Islet of Langerhans (tissue), 1 donor: Measurements from ENCODE around the gene ZFP36L2.

ENCODE experiments used
- FAIRE-seq: peaks from one replicate; lab custom pipeline; 2011; peaks lifted over from hg19 to GRCh38; lab: Jason Lieb, UNC

Gene ZFP36L2

GRCh38 chr2:43222475-43223309 is 3.7 kb downstream of the ZFP36L2 start:
- no peak for FAIRE-seq

- no peak for FAIRE-seq
Observed at GRCh38 chr2:43221763-43222474, 4.5 kb downstream of the ZFP36L2 start.

GRCh38 chr2:43221124-43221762 is 5.2 kb downstream of the ZFP36L2 start:
- FAIRE-seq = no peak

GRCh38 chr2:43220760-43221123 is 5.7 kb downstream of the ZFP36L2 start:
- no peak for FAIRE-seq

- FAIRE-seq = no peak
Observed at GRCh38 chr2:43220229-43220751, 6.1 kb downstream of the ZFP36L2 start.

- no peak for FAIRE-seq
Observed at GRCh38 chr2:43219383-43220228, 6.8 kb downstream of the ZFP36L2 start.

- FAIRE-seq = no peak
Observed at GRCh38 chr2:43218702-43219382, 7.6 kb downstream of the ZFP36L2 start.

- FAIRE-seq = no peak
Observed at GRCh38 chr2:43218155-43218701, 8.2 kb downstream of the ZFP36L2 start.

GRCh38 chr2:43217228-43218154 is 8.9 kb downstream of the ZFP36L2 start:
- no peak for FAIRE-seq

- no peak for FAIRE-seq
Observed at GRCh38 chr2:43216629-43217028, 9.8 kb downstream of the ZFP36L2 start.

- FAIRE-seq = no peak
Observed at GRCh38 chr2:43215673-43216255, 10.6 kb downstream of the ZFP36L2 start.

- FAIRE-seq = no peak
Observed at GRCh38 chr2:43214253-43214652, 12.2 kb downstream of the ZFP36L2 start.

- FAIRE-seq = no peak
Observed at GRCh38 chr2:43212931-43213330, 13.5 kb downstream of the ZFP36L2 start.

- no peak for FAIRE-seq
Observed at GRCh38 chr2:43212216-43212835, 14.1 kb downstream of the ZFP36L2 start.

GRCh38 chr2:43210467-43211303 is 15.7 kb downstream of the ZFP36L2 start:
- FAIRE-seq = no peak

GRCh38 chr2:43210125-43210466 is 16.3 kb downstream of the ZFP36L2 start:
- FAIRE-seq = no peak

- no peak for FAIRE-seq
Observed at GRCh38 chr2:43209204-43209717, 17.1 kb downstream of the ZFP36L2 start.
